Measurements from ENCODE around the gene FIBCD1.

GRCh38 chr9:130880599-130881220 is 58.3 kb downstream of the FIBCD1 start:
- no peak for TF ChIP-seq CTCF (IDR thresholded peaks at IDR 0.05)
- TF ChIP-seq POLR2A (IDR thresholded peaks at IDR 0.05): no peak
